GM18858 (cell line): ENCODE measurements around the gene ZNF462.
"Not testable (repeated sequence)": the region's sequence is repeated elsewhere in the genome, so short reads cannot be mapped to it uniquely, and the experiment has no call there.

Experiments used
- ATAC-seq: cut with Tn5 transposase; IDR thresholded peaks from one replicate; pipeline ENCODE4 v1.9.1; 2021; ENCODE audit not compliant: unreplicated experiment

ZNF462 gene

DNA sequence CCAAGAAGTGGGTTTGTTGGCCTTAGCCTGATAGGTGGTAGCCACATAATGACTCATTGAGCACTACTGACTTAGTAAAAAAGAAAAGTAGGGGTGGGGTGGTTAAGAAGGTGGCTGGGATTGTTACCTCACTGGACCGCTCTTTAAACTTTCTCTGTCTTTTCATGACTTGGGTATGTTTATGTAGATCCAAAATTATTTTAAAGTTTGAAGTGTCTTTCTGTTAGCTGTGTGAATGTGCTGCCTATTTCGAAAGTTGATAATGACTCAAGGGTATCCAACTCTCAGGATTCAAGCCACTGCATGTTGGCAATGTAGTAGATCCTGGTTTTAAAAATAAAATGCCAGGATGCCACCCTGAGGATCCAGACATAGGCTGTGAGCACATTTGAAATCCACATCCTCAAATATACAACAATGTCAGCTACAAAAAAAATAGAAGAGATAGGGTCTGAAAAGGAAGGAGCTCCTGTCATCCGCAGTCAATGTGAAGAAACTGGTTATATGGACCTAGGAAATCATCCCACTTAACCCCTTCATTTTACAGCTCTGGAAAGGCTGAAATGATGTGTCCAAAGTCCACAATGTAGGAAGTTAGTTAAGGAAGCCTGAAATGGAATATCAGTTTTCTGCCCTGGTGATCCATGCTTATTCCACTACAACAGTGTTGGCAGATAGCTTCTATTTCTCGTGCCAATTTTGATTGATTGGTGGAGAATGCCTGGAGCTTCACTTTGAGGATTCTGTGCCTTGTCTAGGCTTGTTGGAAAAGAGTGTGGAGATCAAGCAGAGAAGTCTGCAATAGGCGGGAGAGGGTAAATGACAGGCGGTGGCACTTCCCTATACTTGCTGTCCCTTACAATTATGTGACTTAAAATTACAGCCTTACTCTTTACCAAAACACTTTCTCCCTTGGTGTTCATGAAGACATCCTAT is 23.4 kb downstream of the ZNF462 start:
- ATAC-seq, result no peak

DNA sequence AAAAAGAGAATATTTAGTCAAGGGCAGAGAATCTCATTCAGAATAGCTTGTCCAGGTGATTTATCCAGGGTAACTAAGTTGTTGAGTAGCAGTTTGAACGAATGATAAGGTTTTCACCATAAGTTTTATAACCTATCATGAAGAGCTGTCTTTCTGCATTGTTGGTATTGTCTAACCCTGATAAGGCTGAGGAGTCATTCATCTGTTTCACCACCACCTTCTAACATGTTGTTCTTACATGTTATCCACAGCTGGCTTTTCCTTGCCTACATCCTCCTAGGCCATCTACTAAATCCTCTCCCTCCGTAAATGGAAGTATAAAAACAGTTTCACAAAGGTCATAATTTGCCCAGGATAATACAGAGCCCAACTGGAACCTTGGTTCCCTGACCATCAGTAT is 24.1 kb downstream of the ZNF462 start:
- no peak for ATAC-seq

DNA sequence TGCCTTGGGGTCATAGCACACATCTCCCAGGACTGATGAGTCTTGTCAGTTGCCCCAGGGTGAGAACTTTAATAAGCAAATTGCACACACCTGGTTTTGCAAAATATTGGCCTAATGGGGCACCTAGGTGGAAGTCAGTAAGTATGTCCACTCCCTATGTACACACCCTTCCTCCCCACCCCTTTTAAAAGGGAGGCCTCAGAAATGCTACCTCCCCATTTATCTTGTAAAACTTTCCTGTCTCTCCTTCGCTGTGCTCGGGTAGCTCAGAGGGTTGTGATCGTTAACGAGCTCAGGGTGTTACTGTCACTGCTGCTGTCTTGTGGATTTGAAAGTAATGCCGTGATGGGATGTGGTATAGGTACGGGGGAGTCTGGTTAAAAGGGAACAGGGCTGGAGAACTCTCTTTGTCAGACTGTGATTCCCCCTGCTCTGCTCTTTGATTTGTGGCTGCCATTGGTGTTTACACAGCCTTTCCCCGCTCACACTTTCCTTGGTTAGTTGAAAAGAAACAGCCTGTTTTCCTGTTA is 26.2 kb downstream of the ZNF462 start:
- ATAC-seq, result no peak

- no peak for ATAC-seq
These were observed 27.6 kb downstream of the ZNF462 start for GRCh38 chr9:106890608-106891007.

DNA sequence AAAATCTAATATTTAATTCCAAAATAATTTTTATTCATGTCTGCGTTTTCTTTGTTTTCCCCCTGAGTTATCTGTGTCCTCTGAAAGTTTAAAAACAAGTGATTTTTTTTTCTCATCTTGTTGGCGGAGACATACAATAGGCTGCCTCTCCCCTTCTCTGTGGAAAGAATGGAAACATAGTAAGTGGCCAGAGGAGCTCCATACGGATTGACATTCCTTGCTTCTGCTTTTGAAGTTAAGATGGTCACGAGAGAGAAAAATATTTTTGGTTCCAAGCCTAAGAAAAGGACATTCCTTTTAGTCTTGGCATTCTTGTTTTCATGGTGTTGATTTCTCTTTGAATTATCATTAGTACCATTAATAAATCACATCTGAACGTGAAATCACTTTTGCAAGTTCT is 28.3 kb downstream of the ZNF462 start:
- no peak for ATAC-seq

GRCh38 chr9:106892632-106893031 is 29.7 kb downstream of the ZNF462 start:
- ATAC-seq, result no peak

GRCh38 chr9:106893088-106893487 is 30.1 kb downstream of the ZNF462 start:
- no peak for ATAC-seq

- ATAC-seq, result no peak
These were observed 33.7 kb downstream of the ZNF462 start for GRCh38 chr9:106896695-106897094.

GRCh38 chr9:106897236-106897635 is 34.3 kb downstream of the ZNF462 start:
- no peak for ATAC-seq

DNA sequence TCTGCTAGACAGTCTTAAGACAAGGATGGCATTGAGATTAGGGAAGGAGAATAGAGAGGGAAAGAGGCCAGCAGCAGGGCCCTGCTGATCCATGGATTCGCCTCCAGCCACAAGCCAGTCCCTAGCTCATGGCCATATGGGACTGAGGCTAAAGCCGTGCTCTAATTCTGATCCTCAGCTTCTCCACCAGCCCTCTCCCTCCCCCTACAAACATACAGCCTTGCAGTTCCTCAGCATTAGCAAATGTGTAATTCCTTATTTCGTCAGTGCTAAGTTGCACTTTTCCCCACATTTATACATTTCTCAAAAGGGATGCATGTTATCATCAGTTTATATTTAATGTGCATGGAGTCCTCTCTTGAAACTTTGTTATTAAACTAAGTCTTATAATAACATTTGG is 34.8 kb downstream of the ZNF462 start:
- no peak for ATAC-seq

DNA sequence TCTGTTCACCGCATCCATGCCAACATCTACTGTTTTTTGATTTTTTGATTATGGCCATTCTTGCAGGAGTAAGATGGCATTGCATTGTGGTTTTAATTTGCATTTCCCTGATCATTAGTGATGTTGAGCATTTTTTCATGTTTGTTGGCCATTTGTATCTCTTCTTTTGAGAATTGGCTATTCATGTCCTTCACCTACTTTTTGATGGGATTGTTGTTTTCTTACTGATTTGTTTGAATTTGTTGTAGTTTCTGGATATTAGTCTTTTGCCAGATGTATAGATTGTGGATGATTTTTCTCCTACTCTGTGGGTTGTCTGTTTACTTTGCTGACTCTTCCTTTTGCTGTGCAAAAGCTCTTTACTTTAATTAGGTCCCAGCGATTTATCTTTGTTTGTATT is 37.6 kb downstream of the ZNF462 start:
- ATAC-seq, result not testable (repeated sequence)

GRCh38 chr9:106906129-106906528 is 43.2 kb downstream of the ZNF462 start:
- ATAC-seq, result no peak

- no peak for ATAC-seq
These were observed 49.0 kb downstream of the ZNF462 start for GRCh38 chr9:106911951-106912350.

- no peak for ATAC-seq
These were observed 50.3 kb downstream of the ZNF462 start for GRCh38 chr9:106913276-106913675.

GRCh38 chr9:106915851-106916250 is 52.9 kb downstream of the ZNF462 start:
- no peak for ATAC-seq

- ATAC-seq, result no peak
These were observed 53.7 kb downstream of the ZNF462 start for GRCh38 chr9:106916466-106917235.

GRCh38 chr9:106918825-106919509 is 56.0 kb downstream of the ZNF462 start:
- ATAC-seq, result no peak

GRCh38 chr9:106920091-106920490 is 57.1 kb downstream of the ZNF462 start:
- ATAC-seq, result no peak

- ATAC-seq, result no peak
These were observed 57.8 kb downstream of the ZNF462 start for GRCh38 chr9:106920701-106921283.

GRCh38 chr9:106921341-106921899 is 58.5 kb downstream of the ZNF462 start:
- no peak for ATAC-seq

- no peak for ATAC-seq
These were observed 59.1 kb downstream of the ZNF462 start for GRCh38 chr9:106922026-106922425.
